Measurements from ENCODE around the gene CREBL2. TPM values are rescaled to one million over a fixed set of nuclear protein-coding genes. Genes with fewer than 3 reads are reported as not detected.
"Not testable (repeated sequence)": the region's sequence is repeated elsewhere in the genome, so short reads cannot be mapped to it uniquely, and the experiment has no call there.

The CREBL2 gene
- total RNA-seq, 1 donor from 2014 or later: 42.8 TPM

DNA sequence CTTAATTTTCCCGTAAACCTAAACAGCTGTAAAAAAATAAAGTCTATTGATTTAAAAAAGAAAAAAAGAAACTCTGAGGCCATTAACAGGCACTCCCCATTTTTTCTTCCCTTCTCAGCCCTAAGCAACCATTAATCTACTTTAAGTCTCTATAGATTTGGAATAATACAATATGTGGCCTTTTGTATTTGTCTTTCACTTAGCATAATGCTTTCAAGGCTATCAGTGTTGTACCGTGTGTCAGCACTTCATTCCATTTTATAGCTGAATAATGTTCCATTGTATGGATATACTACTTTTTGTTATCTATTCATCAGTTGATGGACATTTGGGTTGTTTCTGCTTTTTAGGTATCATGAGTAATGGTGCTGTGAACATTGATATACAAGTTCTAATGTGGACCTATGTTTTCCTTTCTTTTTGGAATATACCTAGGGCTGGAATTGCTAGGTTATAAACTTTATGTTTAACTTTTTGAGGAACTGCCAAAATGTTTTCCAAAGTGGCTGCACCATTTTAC is 15.7 kb downstream of the CREBL2 start:
- no peak for TF ChIP-seq CTCF (IDR thresholded peaks at IDR 0.05)
- intact Hi-C loops (cut with DNase I): no loop called here
- Histone ChIP-seq H3K4me3 (no peak overlapping the region), H3K27ac (no peak overlapping the region), H3K9me3 (peaks cover 3% of the 10 kb centered on the region), H3K27me3 (no peaks in the 10 kb centered on the region), H3K4me1 (peaks cover 12% of the 10 kb centered on the region), H3K36me3 (no peaks in the 10 kb centered on the region)
- ATAC-seq (no peak), DNase-seq (no peak)

DNA sequence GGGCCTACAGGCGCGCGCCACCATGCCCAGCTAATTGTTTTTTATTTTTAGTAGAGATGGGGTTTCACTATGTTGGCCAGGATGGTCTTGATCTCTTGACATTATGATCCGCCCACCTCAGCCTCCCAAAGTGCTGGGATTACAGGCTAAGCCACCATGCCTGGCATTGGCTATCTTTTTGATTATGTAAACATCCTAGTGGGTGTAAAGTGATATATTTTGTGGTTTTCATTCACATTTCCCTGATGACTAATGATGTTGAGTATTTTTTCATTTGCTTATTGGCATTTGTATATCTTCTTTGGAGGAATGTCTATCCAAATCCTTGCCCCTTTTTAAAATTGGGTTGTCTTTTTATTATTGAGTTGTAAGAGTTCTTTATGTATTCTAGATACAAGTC is 16.3 kb downstream of the CREBL2 start:
- no peak overlapping the region for H3K27ac ChIP-seq
- H3K4me3 ChIP-seq: no peak overlapping the region
- no peak for TF ChIP-seq CTCF (IDR thresholded peaks at IDR 0.05)
- ATAC-seq: no peak
- H3K27me3 ChIP-seq: no peaks in the 10 kb centered on the region
- peaks cover 12% of the 10 kb centered on the region for H3K4me1 ChIP-seq
- no peak for DNase-seq
- no peaks in the 10 kb centered on the region for H3K36me3 ChIP-seq
- intact Hi-C loops (cut with DNase I): no loop called here
- peaks cover 3% of the 10 kb centered on the region for H3K9me3 ChIP-seq

GRCh38 chr12:12630850-12631249 is 19.2 kb downstream of the CREBL2 start:
- DNase-seq (no peak), ATAC-seq (no peak)
- intact Hi-C loops (cut with DNase I): no loop called here
- no peak overlapping the region for H3K4me3 ChIP-seq
- peaks cover 8% of the 10 kb centered on the region for H3K36me3 ChIP-seq
- H3K4me1 ChIP-seq: peaks cover 12% of the 10 kb centered on the region
- TF ChIP-seq CTCF (IDR thresholded peaks at IDR 0.05): no peak
- no peaks in the 10 kb centered on the region for H3K9me3 ChIP-seq
- H3K27ac ChIP-seq: no peak overlapping the region
- H3K27me3 ChIP-seq: no peaks in the 10 kb centered on the region

- ATAC-seq (no peak), DNase-seq (no peak)
- peaks cover 45% of the 10 kb centered on the region for H3K36me3 ChIP-seq
- intact Hi-C loops (cut with DNase I): no loop called here
- no peaks in the 10 kb centered on the region for H3K27me3 ChIP-seq
- H3K9me3 ChIP-seq: no peaks in the 10 kb centered on the region
- no peak overlapping the region for H3K27ac ChIP-seq
- H3K4me3 ChIP-seq: no peak overlapping the region
- peaks cover 6% of the 10 kb centered on the region for H3K4me1 ChIP-seq
- no peak for TF ChIP-seq CTCF (IDR thresholded peaks at IDR 0.05)
These were observed 24.0 kb downstream of the CREBL2 start for GRCh38 chr12:12635651-12636050.

- intact Hi-C loops (cut with DNase I): no loop called here
- Histone ChIP-seq H3K4me1 (no peaks in the 10 kb centered on the region), H3K4me3 (no peak overlapping the region), H3K27ac (no peak overlapping the region), H3K27me3 (no peaks in the 10 kb centered on the region), H3K9me3 (no peaks in the 10 kb centered on the region), H3K36me3 (peaks cover 49% of the 10 kb centered on the region)
- TF ChIP-seq CTCF (IDR thresholded peaks at IDR 0.05): no peak
- DNase-seq: no peak
- no peak for ATAC-seq
These were observed 25.0 kb downstream of the CREBL2 start for GRCh38 chr12:12636641-12637040.

DNA sequence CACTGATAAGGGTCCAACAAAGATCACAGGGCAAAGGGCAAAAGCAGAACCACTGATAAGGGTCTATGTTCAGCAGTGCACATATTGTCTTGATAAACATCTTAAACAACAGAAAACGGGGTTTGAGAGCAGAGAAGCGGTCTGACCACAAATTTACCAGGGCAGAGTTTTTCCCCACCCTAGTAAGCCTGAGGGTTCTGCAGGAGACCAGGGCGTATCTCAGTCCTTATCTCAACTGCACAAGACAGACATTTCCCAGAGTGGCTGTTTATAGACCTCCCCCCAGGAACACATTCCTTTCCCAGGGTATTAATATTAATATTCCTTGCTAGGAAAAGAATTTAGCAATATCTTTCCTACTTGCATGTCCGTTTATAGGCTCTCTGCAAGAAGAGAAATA is 28.3 kb downstream of the CREBL2 start:
- H3K4me3 ChIP-seq; H3K27ac ChIP-seq; H3K9me3 ChIP-seq; ATAC-seq; intact Hi-C loops (cut with DNase I); H3K27me3 ChIP-seq; DNase-seq; H3K4me1 ChIP-seq: not testable (repeated sequence)
- H3K36me3 ChIP-seq: peaks cover 80% of the 10 kb centered on the region
